GM21390 (cell line): ENCODE results near the gene NEU1.
"Not testable (repeated sequence)": the region's sequence is repeated elsewhere in the genome, so short reads cannot be mapped to it uniquely, and the experiment has no call there.

ENCODE experiments used
- ATAC-seq: cut with Tn5 transposase; IDR thresholded peaks from one replicate; pipeline ENCODE4 v1.9.1; 2021; ENCODE audit not compliant: unreplicated experiment

NEU1 gene

DNA sequence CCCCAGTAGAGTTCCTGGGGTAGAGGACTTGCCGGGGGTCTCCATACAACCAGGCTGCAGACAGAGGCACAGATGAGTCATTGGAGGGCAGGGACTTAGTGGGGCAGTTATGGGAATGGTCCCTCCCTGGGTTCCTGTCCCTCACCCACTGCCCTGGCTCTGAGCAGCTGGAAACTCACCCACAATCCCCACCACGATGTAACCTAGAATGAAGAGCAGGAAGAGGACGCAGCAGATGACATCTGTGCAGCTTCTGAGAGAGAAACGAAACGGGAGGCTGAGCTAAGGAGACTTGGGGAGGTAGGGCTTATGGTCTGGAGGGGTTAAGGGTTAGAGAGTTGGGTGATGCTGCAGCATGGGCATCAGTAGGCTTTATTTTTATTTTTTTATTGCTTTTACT, 13.3 kb upstream of the NEU1 start:
- no peak for ATAC-seq

DNA sequence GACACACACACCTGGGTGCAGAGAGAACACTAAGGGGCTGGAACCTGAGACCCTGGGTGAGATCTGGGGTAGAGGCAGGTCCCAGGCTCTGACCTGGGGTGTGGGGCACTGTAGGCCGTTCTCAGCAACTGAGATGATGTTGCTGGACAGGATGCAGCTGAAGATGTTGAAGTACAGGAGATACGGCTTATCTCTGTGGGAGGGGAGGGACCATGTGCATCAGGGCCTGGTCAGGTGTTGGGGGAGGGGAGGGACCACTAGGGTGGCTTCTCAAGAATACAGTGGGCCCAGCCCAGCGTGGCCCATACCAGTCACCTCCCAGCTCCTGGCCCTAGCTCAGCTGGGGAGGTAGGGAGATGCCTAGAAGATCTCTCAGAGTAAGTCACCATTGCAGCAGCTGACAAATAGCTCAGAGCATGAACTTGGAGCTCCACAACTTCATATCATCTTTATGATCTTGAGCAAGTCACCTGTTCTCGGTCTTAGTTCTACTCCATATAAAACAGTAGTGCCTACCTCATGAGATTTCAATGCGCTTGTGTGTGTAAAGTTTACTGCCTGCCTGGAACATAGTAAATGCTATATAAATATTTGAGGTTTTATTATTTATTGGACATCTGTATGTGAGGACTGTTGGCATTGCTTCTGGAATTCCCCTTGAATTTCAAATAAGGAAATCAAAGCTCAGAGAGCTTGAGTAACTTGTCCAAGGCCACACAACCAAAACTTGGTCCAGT, 12.4 kb upstream of the NEU1 start:
- no peak for ATAC-seq

DNA sequence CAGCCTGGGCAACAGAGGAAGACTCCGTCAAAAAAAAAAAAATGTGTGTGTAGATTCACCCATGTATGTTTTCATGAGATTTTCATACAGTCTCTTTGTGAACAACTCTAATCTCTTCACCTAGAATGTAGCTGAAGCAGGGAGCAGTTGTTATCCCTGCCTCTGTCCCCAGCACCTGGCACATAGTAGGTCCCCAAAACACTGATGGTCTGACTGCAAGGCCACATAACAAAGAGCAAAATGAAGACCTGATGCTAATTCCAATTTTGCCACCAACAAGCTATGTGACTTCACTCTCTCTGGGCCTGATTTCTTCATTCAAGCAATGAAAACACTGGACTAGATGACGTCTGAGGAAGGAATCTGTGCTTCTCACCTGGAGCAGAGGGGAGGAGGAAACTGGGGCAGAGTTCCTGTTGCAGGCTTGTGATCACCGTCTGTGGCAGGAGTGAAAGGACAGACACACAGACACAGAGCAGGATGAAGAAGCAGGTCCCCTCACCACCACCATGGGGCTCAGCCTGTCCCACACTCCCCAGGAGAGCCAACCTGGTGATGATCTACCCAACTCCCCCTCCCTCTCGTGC, 11.6 kb upstream of the NEU1 start:
- ATAC-seq: no peak

DNA sequence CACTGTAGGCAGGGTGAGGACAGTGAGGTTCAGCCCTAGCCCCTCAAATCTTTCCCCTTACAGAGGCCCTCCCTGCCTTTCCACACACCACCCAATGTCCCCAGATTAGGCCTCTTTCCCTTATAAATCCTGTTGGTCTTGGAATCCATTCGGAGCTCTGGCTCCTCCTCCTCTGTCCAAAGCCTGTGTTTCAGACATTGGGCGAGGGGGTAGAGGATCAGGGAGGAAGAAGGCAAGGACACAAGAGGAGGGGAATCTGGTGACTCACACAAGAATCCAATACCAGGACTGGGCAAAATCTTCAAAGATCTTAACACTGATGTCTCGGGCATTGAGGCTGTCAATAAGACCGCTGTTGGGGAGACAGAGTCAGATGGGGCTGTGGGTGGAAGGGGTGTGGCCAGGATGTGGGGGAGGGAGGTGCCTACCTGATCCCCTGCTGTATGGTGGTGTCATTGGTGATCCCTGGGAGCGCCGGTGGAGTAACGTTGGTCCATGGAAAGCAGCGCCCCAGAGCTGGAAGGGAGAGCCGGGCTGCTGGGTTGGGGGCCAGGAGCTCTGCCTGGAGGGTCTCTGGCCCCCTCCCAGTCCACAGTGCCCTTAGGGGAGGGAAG, 8.5 kb upstream of the NEU1 start:
- no peak for ATAC-seq

DNA sequence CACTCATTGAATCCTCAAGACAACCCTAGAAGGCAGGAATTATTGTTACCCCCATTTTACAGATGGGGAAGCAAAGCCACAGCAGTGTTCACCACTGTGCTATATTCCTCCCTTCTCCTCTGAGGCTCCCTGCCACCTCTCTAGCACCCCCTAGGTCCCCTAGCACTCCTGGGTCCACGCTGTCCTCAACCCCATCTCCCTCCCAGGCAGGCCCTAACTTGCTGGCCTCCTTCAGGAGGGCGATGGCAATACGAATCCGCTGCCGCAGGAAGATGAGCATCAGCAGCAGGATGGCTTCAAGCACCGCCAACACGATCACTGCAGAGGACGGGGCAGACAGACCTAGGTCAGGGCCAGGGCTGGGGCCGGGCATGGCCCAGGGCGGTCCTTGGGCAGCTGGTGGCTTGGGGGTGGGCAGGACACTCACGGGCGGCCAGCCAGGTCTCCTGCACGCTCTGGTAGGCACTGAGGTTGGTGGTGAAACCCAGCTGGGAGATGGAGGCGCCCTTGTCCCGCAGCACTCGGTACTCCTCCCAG, 7.8 kb upstream of the NEU1 start:
- no peak for ATAC-seq

DNA sequence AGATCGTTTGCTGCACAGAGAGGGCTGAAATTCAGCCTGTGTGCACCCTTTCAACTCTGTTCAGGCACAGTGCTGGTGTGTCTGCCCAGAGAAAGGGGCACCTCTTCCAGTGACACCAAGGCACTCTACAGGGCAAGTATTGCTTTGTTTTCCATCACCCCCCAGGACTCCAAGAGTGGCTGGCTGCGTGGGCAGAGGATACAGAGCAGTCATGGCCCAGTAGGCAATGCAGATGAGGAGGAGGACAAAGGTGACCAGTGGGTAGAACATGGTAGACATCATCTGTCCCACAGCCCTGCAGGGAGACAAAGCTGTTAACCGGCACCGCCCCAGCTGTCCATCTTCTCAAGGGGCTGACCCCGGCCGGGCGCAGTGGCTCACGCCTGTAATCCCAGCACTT, 6.7 kb upstream of the NEU1 start:
- ATAC-seq: no peak

DNA sequence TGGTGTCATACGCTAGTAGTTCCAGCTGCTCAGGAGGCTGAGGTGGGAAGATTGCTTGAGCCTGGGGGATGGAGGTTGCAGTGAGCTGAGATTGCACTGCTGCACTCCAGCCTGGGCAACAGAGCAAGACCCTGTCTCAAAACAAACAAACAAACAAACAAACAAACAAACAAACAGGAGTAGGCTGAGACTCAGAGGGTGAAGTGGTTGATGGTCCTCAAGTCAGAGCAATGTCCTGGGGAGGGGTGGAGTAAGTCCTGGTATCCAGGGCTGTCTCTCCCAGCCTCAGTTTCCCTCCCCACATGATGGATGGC, 6.0 kb upstream of the NEU1 start:
- ATAC-seq: not testable (repeated sequence)

DNA sequence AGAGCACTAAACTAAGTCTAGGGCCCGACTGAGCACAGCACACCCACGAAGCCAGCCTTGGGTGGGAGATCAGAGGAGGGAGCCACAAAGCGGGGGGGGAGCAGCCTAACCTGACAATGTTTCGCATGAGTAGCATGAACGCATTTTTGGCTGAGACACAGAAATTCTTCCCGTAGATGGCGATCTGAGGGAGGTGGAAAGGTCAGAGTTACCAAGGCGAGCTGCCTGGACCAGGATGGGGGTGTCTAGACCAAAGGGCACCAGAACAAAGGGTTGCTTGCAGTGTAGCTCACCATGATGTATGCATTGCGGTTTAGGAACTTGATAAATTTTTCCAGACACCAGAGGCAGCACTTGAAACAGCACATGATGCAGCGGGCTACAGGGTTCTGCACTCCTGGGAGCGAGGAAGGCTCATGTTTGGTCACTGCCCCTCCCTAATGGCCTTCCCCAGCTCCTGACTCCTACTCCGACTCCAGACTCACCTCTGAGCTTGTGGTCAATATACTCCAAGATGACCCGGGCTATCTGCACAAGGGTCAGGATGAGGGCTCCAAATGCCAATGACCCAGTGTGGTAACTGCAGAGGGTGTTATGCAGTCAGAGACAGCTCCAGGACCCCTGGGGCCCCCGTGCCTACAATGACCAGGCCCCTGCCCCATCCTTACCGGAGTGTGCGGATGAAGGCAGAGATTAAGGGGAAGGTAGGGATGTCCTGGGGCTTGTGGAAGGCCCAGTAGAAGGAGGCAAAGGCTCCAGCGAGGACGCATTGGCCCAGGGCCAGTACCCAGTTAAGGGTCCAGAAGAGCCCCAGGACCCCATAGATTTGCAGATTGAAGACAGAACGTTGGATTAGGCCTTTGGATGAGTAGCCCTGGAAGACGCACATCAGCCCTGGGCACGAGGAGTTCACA, 2.8 kb upstream of the NEU1 start:
- no peak for ATAC-seq

DNA sequence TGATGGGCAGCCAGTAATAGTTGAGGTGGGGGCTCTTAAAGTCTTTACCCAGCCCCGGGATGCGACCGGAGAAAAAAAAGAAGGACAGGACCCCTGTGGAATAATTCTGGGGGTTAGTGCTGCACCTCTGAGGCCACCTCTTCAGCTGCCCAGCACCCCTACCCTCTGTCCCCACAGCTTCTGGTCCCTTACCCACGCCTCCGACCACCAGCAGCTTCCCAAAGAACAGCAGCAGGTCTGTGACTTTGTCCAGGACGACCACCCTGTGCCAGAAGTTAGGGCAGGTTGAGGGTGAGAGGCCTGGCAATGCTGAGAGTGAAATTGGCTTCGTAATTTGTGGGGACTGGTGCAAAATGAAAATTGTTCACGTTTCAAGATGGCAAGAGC, 2.2 kb upstream of the NEU1 start:
- ATAC-seq: no peak

DNA sequence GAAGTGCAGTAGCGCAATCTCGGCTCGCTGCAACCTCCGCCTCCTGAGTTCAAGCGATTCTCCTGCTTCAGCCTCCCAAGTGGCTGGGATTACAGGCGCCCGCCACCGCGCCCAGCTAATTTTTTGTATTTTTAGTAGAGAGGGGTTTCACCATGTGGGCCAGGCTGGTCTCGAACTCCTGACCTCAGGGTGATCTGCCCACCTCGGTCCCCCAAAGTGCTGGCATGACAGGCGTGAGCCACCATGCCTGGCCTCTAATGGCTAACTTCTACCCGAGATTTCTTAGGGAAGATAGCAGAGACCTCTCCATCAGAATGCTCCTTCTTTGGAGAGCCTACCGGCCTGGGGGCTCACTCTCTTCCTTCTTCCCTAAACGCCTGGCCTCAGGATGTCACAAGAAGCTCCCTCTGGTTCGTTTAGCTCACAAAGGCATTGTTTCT, 1.5 kb upstream of the NEU1 start:
- ATAC-seq: not testable (repeated sequence)

DNA sequence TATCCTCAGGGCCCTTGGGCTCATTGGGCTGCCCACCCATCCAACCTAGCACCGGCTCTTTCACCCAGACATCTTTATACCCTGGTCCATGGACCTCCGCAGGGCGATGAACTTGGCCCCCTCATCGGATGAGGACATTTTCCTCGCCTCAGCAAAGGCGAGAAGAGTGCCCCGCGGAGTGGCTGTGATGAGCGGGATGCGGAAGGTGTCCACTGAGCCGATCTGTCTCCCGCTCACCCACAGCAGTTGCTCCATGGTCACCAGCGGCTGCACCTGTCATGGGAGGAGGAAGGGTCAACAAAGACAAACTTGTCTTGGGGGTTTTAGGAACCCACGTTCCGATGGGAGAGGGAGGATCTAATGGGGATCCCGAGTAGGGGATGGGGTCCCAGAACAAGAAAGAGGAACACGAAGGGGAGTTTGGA, 690 bp downstream of the NEU1 start:
- ATAC-seq: no peak

DNA sequence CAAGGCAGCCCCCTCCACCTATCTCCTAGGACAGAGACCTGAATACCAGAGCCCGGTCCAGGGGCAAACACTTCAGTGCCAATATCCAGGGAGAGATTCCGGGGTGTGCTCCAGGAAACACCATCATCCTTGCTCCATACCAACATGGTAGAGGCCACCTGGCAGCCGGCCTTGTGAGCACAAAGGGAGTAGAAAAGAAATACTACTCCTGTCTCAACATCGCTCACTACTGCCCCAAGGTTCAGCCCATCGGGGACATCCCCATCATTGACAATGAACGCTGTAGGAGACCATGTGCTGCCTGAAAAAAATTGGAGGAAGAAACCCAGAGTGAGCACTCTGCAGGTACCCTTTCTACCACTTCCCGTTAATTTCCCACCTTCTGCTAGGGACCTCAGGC, 1.5 kb downstream of the NEU1 start:
- ATAC-seq: no peak

DNA sequence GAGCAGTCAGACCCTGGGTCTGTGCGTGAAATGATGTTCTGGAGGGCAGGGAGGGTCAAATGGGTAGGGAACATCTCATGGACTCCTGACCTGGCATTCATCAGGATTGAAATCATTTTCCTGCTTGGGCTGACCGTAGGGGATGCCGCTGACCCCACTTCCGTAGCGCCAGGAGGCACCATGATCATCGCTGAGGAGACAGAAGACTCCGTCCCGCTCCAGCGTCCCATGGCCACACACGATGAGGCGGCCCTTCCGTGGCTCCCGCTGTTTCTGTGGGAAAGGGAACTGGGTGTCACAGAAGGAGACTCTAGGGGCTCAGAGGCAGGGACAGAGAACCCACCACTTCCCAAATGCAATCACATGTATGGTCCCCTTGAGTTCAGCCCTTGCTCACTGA, 2.3 kb downstream of the NEU1 start:
- ATAC-seq: no peak

DNA sequence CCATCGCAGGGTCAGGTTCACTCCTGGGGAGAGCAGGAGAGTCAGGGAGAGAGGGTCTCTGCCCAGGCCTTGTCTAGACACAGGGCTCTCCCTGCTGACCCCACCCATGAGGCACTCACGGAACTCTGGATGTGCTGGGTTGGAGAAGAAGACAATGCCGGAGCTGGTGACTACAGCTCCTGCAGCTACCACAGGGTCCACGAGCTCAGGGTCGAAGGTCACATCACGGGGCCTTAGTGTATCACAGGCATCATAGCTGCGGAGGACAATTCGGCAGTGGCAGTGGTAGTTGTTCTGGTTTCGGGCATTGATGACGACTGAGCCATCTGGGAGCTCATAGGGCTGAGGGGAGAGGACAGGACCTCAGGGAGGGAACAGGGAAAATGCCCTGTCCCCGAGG, 2.7 kb downstream of the NEU1 start:
- ATAC-seq: no peak

DNA sequence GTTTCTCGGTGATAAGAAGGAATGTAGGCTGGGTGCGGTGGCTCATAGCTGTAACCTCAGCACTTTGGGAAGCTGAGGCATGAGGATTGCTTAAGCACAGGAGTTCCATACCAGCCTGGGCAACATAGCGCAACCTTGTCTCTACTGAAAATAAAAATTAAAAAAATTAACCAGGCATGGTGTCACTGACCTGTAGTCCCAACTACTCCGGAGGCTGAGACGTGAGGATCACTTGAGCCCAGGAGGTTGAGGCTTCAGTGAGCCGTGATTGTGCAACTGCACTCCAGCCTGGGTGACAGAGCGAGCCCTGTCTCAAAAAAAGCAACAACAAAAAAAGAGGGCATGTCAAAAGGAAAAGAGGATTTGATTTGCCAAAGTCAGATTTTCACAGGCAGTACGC, 3.9 kb downstream of the NEU1 start:
- ATAC-seq: no peak

DNA sequence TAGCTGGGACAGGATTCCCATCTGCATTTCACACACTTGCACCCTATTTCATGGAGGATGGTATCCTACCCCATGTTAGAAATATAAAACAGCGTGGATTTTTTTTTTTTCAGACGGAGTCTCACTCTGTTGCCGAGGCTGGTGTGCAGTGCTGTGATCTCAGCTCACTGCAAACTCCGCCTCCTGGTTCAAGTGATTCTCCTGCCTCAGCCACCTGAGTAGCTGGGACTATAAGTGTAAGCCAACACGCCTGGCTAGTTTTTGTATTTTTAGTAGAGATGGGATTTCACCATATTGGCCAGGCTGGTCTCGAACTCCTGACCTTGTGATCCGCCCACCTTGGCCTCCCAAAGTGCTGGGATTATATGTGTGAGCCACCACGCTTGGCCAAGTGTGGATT, 4.8 kb downstream of the NEU1 start:
- not testable (repeated sequence) for ATAC-seq

DNA sequence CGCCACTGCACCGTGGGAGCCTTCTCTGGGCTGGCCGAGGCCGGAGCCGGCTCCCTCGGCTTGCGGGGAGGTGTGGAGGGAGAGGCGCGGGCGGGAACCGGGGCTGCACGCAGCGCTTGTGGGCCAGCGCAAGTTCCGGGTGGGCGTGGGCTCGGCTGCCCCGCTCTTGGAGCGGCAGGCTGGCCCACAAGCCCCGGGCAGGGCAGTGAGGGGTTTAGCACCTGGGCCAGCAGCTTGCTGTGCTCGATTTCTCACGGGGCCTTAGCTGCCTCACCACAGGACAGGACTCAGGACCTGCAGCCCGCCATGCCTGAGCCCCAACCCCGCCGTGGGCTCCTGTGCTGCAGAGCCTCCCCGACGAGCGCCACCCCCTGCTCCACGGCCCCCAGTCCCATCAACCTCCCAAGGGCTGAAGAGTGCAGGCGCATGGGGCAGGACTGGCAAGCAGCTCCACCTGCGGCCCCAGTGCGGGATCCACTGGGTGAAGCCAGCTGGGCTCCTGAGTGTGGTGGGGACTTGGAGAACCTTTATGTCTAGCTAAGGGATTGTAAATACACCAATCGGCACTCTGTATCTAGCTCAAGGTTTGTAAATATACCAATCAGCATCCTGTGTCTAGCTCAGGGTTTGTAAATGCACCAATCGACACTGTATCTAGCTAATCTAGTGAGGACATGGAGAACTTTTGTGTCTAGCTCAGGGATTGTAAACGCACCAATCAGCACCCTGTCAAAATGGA, 10.5 kb downstream of the NEU1 start:
- ATAC-seq: not testable (repeated sequence)

DNA sequence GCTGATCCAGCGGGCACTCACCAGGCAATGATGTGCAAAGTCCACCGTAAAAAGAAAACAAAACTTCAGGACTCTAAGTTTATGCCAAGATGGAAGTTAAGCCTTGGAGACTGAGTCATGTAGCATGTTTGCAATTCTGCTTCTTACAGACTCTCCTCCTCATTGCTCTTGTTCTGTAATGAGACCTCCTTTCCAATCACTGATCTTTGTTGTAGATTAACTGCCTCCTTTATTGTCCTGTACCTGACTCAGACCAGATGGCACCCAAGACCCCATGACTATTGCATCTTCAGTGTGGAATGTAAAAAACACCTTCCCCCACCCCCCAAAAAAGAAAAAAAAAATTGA, 11.2 kb downstream of the NEU1 start:
- ATAC-seq: no peak

DNA sequence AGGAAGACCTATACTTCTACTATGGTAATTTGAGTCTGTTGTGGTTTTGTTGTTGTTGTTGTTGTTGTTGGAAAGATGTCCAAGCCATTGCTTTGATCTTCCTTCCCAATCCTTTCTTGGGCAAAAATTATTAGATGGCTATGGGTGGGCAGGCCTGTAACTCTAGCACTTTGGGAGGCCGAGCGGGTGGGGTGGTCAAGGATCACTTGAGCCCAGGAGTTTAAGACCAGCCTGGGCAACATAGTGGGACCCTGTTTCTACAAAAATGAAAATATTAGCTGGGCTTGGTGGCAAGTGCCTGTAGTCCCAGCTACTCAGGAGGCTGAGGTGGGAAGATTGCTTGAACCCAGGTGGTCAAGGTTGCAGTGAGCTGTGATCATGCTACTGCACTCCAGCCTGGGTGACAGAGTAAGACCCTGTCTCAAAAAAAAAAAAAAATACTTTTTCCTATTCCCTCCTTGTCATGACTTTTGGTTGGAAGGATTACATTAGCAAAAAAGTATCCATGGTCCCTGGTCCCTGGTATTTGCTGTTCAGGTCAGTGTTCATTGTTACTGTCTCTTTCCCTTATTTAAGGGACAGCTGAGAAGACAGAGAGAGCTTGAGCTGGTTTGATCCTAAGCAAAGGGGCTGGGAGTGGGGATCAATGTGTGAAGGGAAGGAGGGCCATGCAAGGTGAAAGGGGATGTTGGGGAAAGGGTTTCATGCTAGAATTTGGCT, 11.7 kb downstream of the NEU1 start:
- no peak for ATAC-seq

DNA sequence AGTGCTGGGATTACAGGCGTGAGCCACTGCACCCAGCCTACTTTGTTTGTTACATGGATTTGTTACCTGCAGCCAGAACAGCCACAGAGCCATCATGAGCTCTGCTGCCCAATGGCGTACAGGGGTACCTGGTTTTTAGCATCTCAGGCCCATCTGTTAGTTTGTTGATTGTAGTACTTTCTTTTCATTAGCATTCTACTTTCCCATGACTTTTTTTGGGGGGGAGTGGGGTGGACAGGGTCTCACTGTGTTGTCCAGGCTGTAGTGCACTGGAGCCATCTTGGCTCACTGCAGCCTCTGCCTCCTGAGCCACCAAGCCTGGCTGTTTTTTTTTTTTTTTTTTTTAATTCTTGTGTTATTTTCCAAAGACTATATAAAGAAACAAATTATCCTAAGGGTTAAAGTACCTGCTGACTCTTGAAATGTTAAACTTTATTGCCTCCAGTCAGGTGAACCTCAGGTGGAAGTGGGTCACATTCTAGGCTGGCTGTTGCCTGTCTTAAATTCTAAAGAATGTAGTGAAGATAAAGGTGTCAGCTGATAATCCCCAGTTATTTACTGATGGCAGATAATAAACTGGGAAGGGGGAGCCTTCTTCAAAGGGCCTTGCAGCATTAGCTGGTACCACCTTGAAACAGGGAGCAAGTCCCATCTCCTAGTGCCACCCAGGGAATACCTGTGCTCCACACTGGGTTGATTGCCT, 15.2 kb downstream of the NEU1 start:
- ATAC-seq: no peak
